ENCODE data around the gene KCNQ1.

KCNQ1 gene

GRCh38 chr11:2858995-2859698 lies 414.3 kb downstream of the KCNQ1 start:
- DNase-seq (ENCODE audit: low read depth in 2 of 2) = no peak

GRCh38 chr11:2859699-2860037 lies 414.9 kb downstream of the KCNQ1 start:
- no peak for DNase-seq (ENCODE audit: low read depth in 2 of 2)

- no peak for DNase-seq (ENCODE audit: low read depth in 2 of 2)
Observed at GRCh38 chr11:2860636-2861035, 415.8 kb downstream of the KCNQ1 start.

GRCh38 chr11:2862395-2863275 lies 417.8 kb downstream of the KCNQ1 start:
- no peak for DNase-seq (ENCODE audit: low read depth in 2 of 2)

- DNase-seq (ENCODE audit: low read depth in 2 of 2) = no peak
Observed at GRCh38 chr11:2863276-2863618, 418.4 kb downstream of the KCNQ1 start.

- no peak for DNase-seq (ENCODE audit: low read depth in 2 of 2)
Observed at GRCh38 chr11:2864901-2865300, 420.1 kb downstream of the KCNQ1 start.

GRCh38 chr11:2865922-2866577 lies 421.2 kb downstream of the KCNQ1 start:
- DNase-seq (ENCODE audit: low read depth in 2 of 2) = no peak

- no peak for DNase-seq (ENCODE audit: low read depth in 2 of 2)
Observed at GRCh38 chr11:2867142-2867541, 422.3 kb downstream of the KCNQ1 start.

- no peak for DNase-seq (ENCODE audit: low read depth in 2 of 2)
Observed at GRCh38 chr11:2867722-2868505, 423.1 kb downstream of the KCNQ1 start.

- no peak for DNase-seq (ENCODE audit: low read depth in 2 of 2)
Observed at GRCh38 chr11:2868506-2869133, 423.8 kb downstream of the KCNQ1 start.

GRCh38 chr11:2869134-2869526 lies 424.3 kb downstream of the KCNQ1 start:
- no peak for DNase-seq (ENCODE audit: low read depth in 2 of 2)

- no peak for DNase-seq (ENCODE audit: low read depth in 2 of 2)
Observed at GRCh38 chr11:2869561-2870427, 425.0 kb downstream of the KCNQ1 start.

- DNase-seq (ENCODE audit: low read depth in 2 of 2) = no peak
Observed at GRCh38 chr11:2870460-2870859, 425.7 kb downstream of the KCNQ1 start.

GRCh38 chr11:2870969-2871680 lies 426.3 kb downstream of the KCNQ1 start:
- no peak for DNase-seq (ENCODE audit: low read depth in 2 of 2)

GRCh38 chr11:2874963-2875362 lies 430.2 kb downstream of the KCNQ1 start:
- DNase-seq (ENCODE audit: low read depth in 2 of 2) = no peak

- no peak for DNase-seq (ENCODE audit: low read depth in 2 of 2)
Observed at GRCh38 chr11:2877474-2877873, 432.7 kb downstream of the KCNQ1 start.

GRCh38 chr11:2878782-2879181 lies 434.0 kb downstream of the KCNQ1 start:
- DNase-seq (ENCODE audit: low read depth in 2 of 2) = no peak

GRCh38 chr11:2880646-2881045 lies 435.8 kb downstream of the KCNQ1 start:
- DNase-seq (ENCODE audit: low read depth in 2 of 2) = no peak

- no peak for DNase-seq (ENCODE audit: low read depth in 2 of 2)
Observed at GRCh38 chr11:2881076-2881980, 436.5 kb downstream of the KCNQ1 start.

Measured in stimulated activated CD4-positive, alpha-beta T cell treated with anti-CD3 and anti-CD28 coated beads, Interleukin-12 subunit alpha, Interleukin-12 subunit beta, amount 100 ng/mL, for 24 hours (primary cell).